SK-N-SH (cell line): ENCODE results near the gene ATP8A1. TPM values are rescaled to one million over a fixed set of nuclear protein-coding genes. Genes with fewer than 3 reads are reported as not detected.

Experiments
- CTCF ChIA-PET: fragments of 300-600, 350-600 bp; formaldehyde crosslinking; extraction: SDS; loops from one replicate; lab custom pipeline; 2021; lab: Yijun Ruan, JAX
- POLR2A ChIA-PET: fragments of 350-600 bp; sonication (Branson Sonifier 250); formaldehyde crosslinking; extraction: SDS; loops from one replicate; lab custom pipeline; 2020; ENCODE audit warnings: antibody characterized with exemption, inconsistent platforms; lab: Yijun Ruan, JAX
- DNase-seq: peaks from one replicate; pipeline ENCODE4 v3.0.0; 2012
- H2AFZ ChIP-seq: fragments of 200-600 bp; sonication (generic); 2 replicates; pipeline ENCODE4 v1.8.1; 2016; ENCODE audit warnings: antibody characterized with exemption, mild to moderate bottlenecking, low read depth
- H3F3A ChIP-seq: fragments of 200-600 bp; sonication (generic); replicated peaks from 2 replicates; pipeline ENCODE3; 2016; ENCODE audit warnings: antibody characterized with exemption, mild to moderate bottlenecking; ENCODE audit not compliant: insufficient read depth
- H3K27ac ChIP-seq, 2 experiments: fragments of 200-500 bp in 1 of 2; fragments of 200-600 bp in 1 of 2; sonication (Bioruptor generic) in 1 of 2; sonication (generic), shearing (Covaris generic) in 1 of 2; 2 replicates each; pipeline versions ENCODE4 v1.5.1 to v1.6.1; 2014 to 2016; ENCODE audit warnings: low read depth in 2 of 2, inconsistent platforms in 1 of 2, low read length in 1 of 2, mild to moderate bottlenecking in 1 of 2, mixed read lengths in 1 of 2
- H3K27me3 ChIP-seq: fragments of 200-600 bp; sonication (generic), shearing (Covaris generic); 2 replicates; pipeline ENCODE4 v1.6.1; 2016; ENCODE audit warnings: mixed run types; ENCODE audit not compliant: insufficient read depth
- H3K36me3 ChIP-seq, 2 experiments: fragments of 200-500 bp in 1 of 2; fragments of 200-600 bp in 1 of 2; sonication (Bioruptor generic) in 1 of 2; sonication (generic) in 1 of 2; replicated peaks in 1 of 2; 2 replicates each; pipeline versions ENCODE3 to v1.5.1; 2014 to 2016; ENCODE audit warnings: low read length in 1 of 2, mild to moderate bottlenecking in 1 of 2; ENCODE audit not compliant: insufficient read depth in 2 of 2, control insufficient read depth in 1 of 2
- H3K4me1 ChIP-seq, 2 experiments: fragments of 200-500 bp in 1 of 2; fragments of 200-600 bp in 1 of 2; sonication (Bioruptor generic) in 1 of 2; sonication (generic), shearing (Covaris generic) in 1 of 2; 2 replicates each; pipeline versions ENCODE4 v1.5.1 to v1.6.1; 2014 to 2016; ENCODE audit warnings: low read depth in 1 of 2, low read length in 1 of 2, mixed run types in 1 of 2; ENCODE audit not compliant: insufficient read depth in 2 of 2, control insufficient read depth in 1 of 2
- H3K4me2 ChIP-seq: fragments of 200-600 bp; sonication (generic), shearing (Covaris generic); 2 replicates; pipeline ENCODE4 v1.6.1; 2017; ENCODE audit warnings: mixed run types
- H3K4me3 ChIP-seq, 2 experiments: fragments of 200-500 bp in 1 of 2; fragments of 200-600 bp in 1 of 2; sonication (Bioruptor generic) in 1 of 2; sonication (generic), shearing (Covaris generic) in 1 of 2; 2 replicates each; pipeline versions ENCODE4 v1.5.1 to v1.8.1; 2014 to 2016; ENCODE audit warnings: low read depth in 2 of 2, inconsistent platforms in 1 of 2, low read length in 1 of 2, mild to moderate bottlenecking in 1 of 2, mixed read lengths in 1 of 2, moderate library complexity in 1 of 2
- H3K79me2 ChIP-seq: fragments of 200-600 bp; sonication (generic); 2 replicates; pipeline ENCODE4 v1.8.1; 2017; ENCODE audit warnings: mild to moderate bottlenecking; ENCODE audit not compliant: insufficient read depth
- H3K9ac ChIP-seq: fragments of 200-600 bp; sonication (generic); 2 replicates; pipeline ENCODE4 v1.6.1; 2017; ENCODE audit warnings: mixed run types
- H3K9me2 ChIP-seq: fragments of 200-600 bp; sonication (generic); 2 replicates; pipeline ENCODE4 v1.6.1; 2017; ENCODE audit warnings: mixed run types
- H3K9me3 ChIP-seq: fragments of 200-600 bp; sonication (generic); 2 replicates; pipeline ENCODE4 v1.6.1; 2017; ENCODE audit warnings: mixed run types, mild to moderate bottlenecking, moderate library complexity
- H4K20me1 ChIP-seq: fragments of 200-600 bp; sonication (generic); 2 replicates; pipeline ENCODE4 v1.6.1; 2017; ENCODE audit warnings: mild to moderate bottlenecking, mixed run types; ENCODE audit not compliant: insufficient read depth
- ELF1 ChIP-seq: IDR thresholded peaks from 2 replicates; pipeline ENCODE4 v1.4.0; 2012
- EZH2phosphoT487 ChIP-seq: fragments of 200-600 bp; sonication (generic); IDR thresholded peaks from 2 replicates; pipeline ENCODE4 v1.6.1; 2017; ENCODE audit warnings: low read depth, mixed run types, mild to moderate bottlenecking, antibody characterized with exemption, moderate library complexity, borderline replicate concordance
- FOXJ3 ChIP-seq: sonication (generic); formaldehyde crosslinking; IDR thresholded peaks from 2 replicates; pipeline ENCODE4 v1.5.1; 2020; ENCODE audit warnings: mild to moderate bottlenecking, missing genetic modification reagents
- GABPA ChIP-seq: IDR thresholded peaks from 2 replicates; pipeline ENCODE4 v1.4.0; 2012; ENCODE audit warnings: low read depth, mild to moderate bottlenecking
- NRF1 ChIP-seq: IDR thresholded peaks from 2 replicates; pipeline ENCODE4 v1.6.1; 2012; ENCODE audit warnings: low read depth, mild to moderate bottlenecking, low read length
- POLR2AphosphoS5 ChIP-seq: IDR thresholded peaks from 2 replicates; pipeline ENCODE4 v1.6.1; 2012; ENCODE audit warnings: low read depth, low read length
- RCOR1 ChIP-seq: fragments of 150-350 bp; IDR thresholded peaks from 2 replicates; pipeline ENCODE4 v1.6.1; 2017; ENCODE audit warnings: antibody characterized with exemption, low read length
- REST ChIP-seq: IDR thresholded peaks from 2 replicates; pipeline ENCODE4 v1.6.1; 2012; ENCODE audit warnings: mild to moderate bottlenecking, low read depth, low read length, moderate library complexity
- RFX5 ChIP-seq: IDR thresholded peaks from 2 replicates; pipeline ENCODE4 v1.6.1; 2012; ENCODE audit warnings: mild to moderate bottlenecking, improper control_type of control experiment, low read length
- RXRA ChIP-seq: IDR thresholded peaks from 2 replicates; pipeline ENCODE4 v1.4.0; 2012; ENCODE audit warnings: low read depth, mild to moderate bottlenecking, borderline replicate concordance
- SMC3 ChIP-seq: IDR thresholded peaks from 2 replicates; pipeline ENCODE4 v1.6.1; 2012; ENCODE audit warnings: low read depth, low read length, improper control_type of control experiment
- TAF1 ChIP-seq: IDR thresholded peaks from 2 replicates; pipeline ENCODE4 v1.6.1; 2012; ENCODE audit warnings: low read depth, mild to moderate bottlenecking, low read length, moderate library complexity, borderline replicate concordance
- TCF12 ChIP-seq: IDR thresholded peaks from 2 replicates; pipeline ENCODE4 v1.4.0; 2012
- TEAD4 ChIP-seq: IDR thresholded peaks from 2 replicates; pipeline ENCODE4 v1.4.0; 2012; ENCODE audit warnings: mild to moderate bottlenecking, borderline replicate concordance; ENCODE audit not compliant: insufficient read depth
- YY1 ChIP-seq: IDR thresholded peaks from 2 replicates; pipeline ENCODE4 v1.4.0; 2012; ENCODE audit warnings: low read depth, mild to moderate bottlenecking
- WGBS: methylation state at CpG from one replicate; pipeline ENCODE4 v1.1.6; 2017; ENCODE audit warnings: low lambda C conversion rate; 5-methylcytosine and 5-hydroxymethylcytosine counted together
- polyA plus RNA-seq, 3 experiments: library from polyadenylated mRNA; depleted of rRNA; stranded (reverse); fragments of >200 nt; gene quantifications; 2 replicates each; pipeline ENCODE4 v1.2.3, GENCODE V29; 2012

The ATP8A1 gene
- polyA plus RNA-seq, 1 of the 3 experiments (the other 2 are of a cell fraction): 0.38 TPM

DNA sequence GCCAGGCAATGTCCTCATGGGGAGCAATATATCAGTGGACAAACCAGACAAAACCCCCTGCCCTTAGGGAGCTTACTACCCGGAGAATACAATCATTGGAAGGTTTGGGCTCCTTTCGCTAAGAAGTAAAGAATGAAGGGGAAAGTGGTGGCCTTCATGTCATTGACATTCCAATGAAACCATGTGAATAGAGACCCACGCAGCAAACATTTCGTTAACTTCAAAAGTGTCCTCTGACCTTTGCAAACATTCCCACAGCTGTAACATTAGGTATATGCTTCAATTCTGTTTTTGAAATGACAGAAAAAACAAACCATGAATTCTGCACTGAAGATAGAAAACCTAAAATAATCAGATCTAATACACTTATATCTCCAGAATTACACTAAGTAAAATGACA lies 7.0 kb downstream of the ATP8A1 start:
- H2AFZ ChIP-seq: no peak overlapping the region
- POLR2A ChIA-PET: no interaction called here
- no peak overlapping the region for H3K4me3 ChIP-seq
- TF ChIP-seq YY1 (no peak), EZH2phosphoT487 (no peak), REST (no peak), RXRA (no peak), ELF1 (no peak), FOXJ3 (CRISPR knock-in tag) (no peak), NRF1 (no peak), SMC3 (no peak), RFX5 (no peak), RCOR1 (no peak), POLR2AphosphoS5 (no peak), TEAD4 (no peak), TAF1 (no peak), TCF12 (no peak)
- no peak for DNase-seq
- H3K4me1 ChIP-seq: peaks cover 3 to 18% of the 10 kb centered on the region in 2 experiments; a peak in 2 of 4 replicates
- CTCF ChIA-PET: no interaction called here
- peaks cover 1% of the 10 kb centered on the region for H3F3A ChIP-seq
- H3K36me3 ChIP-seq: no peaks in the 10 kb centered on the region
- H3K79me2 ChIP-seq: no peaks in the 10 kb centered on the region
- no peaks in the 10 kb centered on the region for H3K9me3 ChIP-seq
- H4K20me1 ChIP-seq: no peaks in the 10 kb centered on the region
- H3K27ac ChIP-seq: no peak overlapping the region
- no peaks in the 10 kb centered on the region for H3K9me2 ChIP-seq
- no peak overlapping the region for H3K9ac ChIP-seq
- 47% methylated on average over 4 of the region's 4 CpGs for WGBS
- H3K27me3 ChIP-seq: no peaks in the 10 kb centered on the region; the same call in 1 of the 2 replicates
- no peak overlapping the region for H3K4me2 ChIP-seq

DNA sequence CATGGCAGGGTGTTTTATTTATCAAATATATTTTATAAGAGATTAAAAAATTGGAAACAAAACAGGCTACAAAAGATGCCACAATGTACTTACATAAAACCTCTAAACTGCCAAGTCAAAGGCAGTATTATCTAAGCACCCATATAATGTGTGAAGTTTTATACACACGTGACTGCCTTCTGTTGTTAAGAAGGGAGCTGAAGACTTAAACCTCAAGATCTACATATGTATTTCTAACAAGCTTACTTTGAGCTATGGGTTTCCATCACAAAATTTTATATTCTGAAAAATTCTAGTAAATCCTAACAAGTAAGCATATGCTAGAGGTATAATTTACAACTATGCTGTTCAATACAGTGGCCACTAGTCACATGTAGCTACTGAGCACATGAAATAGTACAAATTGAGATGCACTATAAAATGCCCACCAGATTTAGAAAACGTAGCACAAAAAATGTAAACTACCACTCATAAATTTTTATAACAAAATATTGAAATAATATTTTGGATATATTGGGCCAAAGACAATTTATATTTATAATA lies 9.8 kb downstream of the ATP8A1 start:
- WGBS: 33% methylated on average over 2 of the region's 2 CpGs
- Histone ChIP-seq H2AFZ (no peak overlapping the region), H3K9ac (no peak overlapping the region), H3K9me3 (no peaks in the 10 kb centered on the region), H3K4me2 (no peak overlapping the region), H4K20me1 (no peaks in the 10 kb centered on the region), H3K79me2 (no peaks in the 10 kb centered on the region), H3K27me3 (no peaks in the 10 kb centered on the region; the same call in 1 of the 2 replicates), H3K27ac (no peak overlapping the region; a peak in 1 of 4 replicates), H3K4me1 (peaks cover 0 to 21% of the 10 kb centered on the region in 2 experiments; a peak in 2 of 4 replicates), H3K4me3 (no peak overlapping the region), H3K36me3 (no peaks in the 10 kb centered on the region), H3F3A (no peaks in the 10 kb centered on the region), H3K9me2 (no peaks in the 10 kb centered on the region)
- no peak for TF ChIP-seq NRF1
- no peak for TF ChIP-seq GABPA
- no peak for TF ChIP-seq TEAD4
- DNase-seq: no peak
- ChIA-PET CTCF (interaction anchor here (0.6 to 2.1 kb wide), 5 partner anchors 9 to 145 kb away, joined by 3 to 6 read pairs (median 3); partner anchors contain the start of gene ATP8A1), POLR2A (interaction anchor here (3.5 kb wide), 1 partner anchor 10 kb away, joined by 14 read pairs; the partner anchor contains the start of gene ATP8A1)
